Right lung (tissue), 5 donors: ENCODE data around the gene CRLF2. TPM values are rescaled to one million over a fixed set of nuclear protein-coding genes. Genes with fewer than 3 reads are reported as not detected.
A peak's percentile ranks its signal among the peaks of the same experiment; 100 is the strongest.
"Not testable (repeated sequence)": the region's sequence is repeated elsewhere in the genome, so short reads cannot be mapped to it uniquely, and the experiment has no call there.

Experiments used
- DNase-seq, 2 donors: peaks; one replicate each; pipeline ENCODE4 v3.0.0-alpha.2; 2013
- polyA plus RNA-seq, 5 donors: library from polyadenylated mRNA; unstranded; fragments of 120-200 nt; gene quantifications; one replicate each; pipeline versions ENCODE4 v1.2.1 to v1.2.3, GENCODE V29; 2013; ENCODE audit warnings: inconsistent platforms in 1 of 5, low replicate concordance in 1 of 5; ENCODE audit not compliant: insufficient read length in 5 of 5, insufficient read depth in 1 of 5

CRLF2 gene
- polyA plus RNA-seq, 5 donors = 0.06 to 0.13 (median 0.09) TPM; not detected in 2

DNA sequence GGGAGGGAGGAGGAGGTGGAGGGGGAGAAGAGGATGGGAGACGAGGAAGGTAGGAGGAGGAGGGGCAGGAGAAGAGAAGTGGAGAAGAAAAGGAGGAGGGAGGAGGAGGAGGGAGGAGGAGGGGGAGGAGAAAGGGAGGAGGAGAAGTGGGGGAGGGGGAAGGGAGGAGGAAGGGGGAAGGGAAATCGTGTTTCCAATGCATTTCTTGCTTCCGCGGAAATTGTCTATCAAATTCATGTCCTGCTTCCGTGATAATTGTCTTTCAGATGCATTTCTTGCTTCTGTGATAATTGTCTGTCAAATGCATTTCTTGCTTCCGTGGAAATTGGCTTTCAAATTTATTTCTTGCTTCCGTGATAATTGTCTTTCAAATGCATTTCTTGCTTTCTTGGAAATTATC lies 43.3 kb downstream of the CRLF2 start:
- no peak for DNase-seq

DNA sequence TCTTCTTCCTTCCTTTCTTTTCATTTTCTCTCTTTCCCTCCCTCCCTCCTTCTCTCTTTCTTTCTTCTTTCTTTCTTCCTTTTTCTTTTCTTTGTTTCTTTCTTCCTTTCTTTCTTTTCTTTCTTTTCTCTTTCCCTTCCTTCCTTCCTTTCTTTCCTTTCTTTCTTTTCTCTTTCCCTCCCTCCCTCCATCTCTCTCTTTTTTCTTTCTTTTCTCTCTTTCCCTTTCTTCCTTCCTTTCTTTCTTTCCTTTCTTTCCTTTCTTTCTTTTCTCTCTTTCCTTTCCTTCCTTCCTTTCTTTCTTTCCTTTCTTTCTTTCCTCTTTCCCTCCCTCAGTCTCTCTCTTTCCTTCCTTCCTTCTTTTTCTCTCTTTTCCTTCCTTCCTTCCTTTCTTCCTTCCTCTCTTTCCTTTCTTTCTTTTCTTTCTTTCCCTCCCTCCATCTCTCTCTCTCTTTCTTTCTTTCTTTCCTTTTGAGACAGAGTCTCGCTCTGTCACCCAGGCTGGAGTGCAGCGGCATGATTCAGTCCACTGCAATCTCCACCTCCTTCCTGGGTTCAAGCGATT lies 44.4 kb downstream of the CRLF2 start:
- DNase-seq = no peak

DNA sequence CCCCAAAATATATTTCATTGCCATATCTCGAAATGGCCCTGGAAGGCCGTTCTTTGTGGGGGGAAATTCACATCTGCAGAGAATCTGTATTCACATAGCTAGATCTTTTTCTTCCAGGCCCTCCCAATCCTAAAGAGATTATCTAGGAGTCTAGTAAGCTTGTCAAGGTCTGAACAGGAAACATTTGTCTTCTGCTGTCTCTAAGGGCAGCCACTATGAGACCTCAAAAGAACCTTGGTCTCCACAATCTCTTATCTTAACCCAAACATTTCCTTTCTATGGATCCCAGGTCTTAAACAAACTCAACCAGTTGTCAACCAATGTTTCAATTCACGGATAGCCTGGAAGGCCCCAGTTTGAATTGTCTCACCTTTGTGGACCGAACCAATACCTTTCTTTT lies 45.0 kb downstream of the CRLF2 start:
- DNase-seq = no peak

DNA sequence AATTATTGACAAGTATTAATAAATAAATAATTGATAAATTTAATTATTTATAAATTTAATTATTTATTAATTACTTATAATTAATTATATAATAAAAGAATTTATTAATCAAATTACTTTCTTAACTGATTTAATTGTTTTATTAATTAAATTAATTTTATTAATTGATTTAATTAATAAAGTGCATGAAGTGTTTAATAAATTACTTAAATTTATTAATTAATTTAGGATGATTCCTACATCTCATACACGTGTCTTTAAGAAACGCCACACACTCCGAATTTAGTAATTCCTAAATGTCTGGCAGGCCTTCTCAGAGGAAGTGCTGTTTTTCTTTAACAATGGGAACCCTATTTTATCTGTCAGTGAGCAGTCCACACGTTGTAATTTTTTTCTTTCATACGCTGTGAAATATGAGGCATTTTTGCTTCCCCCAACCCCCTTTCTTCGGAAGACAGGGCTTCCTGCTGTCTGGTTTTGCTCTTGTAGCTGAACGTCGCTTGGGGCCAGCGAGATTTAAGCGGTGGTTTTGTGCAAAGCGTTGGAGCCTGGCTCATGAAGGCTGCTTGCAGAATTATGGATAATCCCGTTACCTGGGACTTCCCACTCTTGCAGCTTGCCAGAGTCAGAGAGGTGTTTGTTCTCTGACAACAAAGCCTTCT lies 46.8 kb downstream of the CRLF2 start:
- peak in 1 of 2 donors; percentile 23 for DNase-seq

DNA sequence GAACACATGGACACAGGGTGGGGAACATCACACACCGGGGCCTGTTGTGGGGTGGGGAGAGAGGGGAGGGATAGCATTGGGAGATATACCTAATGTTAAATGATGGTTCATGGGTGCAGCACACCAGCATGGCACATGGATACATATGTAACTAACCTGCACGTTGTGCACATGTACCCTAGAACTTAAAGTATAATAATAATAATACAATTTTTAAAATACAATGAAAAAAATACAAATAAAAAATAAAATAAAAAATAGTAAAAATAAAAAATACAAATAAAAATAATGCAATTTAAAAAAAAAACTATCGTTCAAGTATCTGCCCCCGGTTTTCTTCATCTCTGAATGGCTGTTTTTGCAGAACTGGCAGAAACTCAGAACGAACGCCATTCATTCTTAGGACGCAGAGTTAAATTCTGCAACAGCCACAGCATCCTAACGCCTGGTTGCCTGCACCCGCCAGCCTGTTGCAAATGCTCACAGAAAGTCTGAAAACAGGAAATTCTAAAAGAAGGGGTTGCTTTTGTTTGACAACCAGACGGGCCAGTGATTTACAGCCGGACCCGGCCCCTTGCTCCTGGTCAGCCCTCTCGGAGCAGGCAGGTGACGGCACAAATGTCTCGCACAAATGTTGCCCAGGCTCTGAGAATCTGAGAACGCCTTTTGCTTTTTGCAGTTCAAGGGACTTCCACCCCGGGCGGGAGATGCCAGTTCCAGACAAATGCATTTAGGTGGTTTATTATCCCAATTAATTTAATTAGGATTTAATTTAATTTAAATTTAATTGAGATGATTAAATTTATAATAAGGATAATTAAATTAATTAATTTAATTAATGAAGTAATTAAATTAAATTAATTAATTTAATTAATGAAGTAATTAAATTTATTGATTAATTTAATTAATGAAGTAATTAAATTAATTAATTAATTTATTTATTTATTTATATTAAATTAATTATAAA lies 47.8 kb downstream of the CRLF2 start:
- peak in 1 of 2 donors; percentile 15 for DNase-seq

DNA sequence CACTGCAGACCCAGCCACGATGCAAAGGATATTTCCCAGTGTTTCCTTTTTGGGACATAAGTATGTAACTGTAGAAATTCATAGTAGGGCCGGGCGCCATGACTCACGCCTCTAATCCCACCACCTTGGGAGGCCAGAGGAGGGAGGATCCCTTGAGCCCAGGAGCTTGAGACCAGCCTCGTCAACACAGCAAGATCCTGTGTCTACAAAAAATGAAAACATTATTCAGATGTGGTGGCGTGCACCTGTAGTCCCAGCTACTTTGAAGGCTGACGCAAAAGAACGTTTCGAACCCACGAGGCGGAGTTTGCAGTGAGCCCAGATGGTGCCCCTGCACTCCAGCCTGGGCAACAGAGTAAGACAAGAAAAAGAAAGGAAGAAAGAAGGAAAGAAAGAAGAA lies 49.2 kb downstream of the CRLF2 start:
- no peak for DNase-seq

DNA sequence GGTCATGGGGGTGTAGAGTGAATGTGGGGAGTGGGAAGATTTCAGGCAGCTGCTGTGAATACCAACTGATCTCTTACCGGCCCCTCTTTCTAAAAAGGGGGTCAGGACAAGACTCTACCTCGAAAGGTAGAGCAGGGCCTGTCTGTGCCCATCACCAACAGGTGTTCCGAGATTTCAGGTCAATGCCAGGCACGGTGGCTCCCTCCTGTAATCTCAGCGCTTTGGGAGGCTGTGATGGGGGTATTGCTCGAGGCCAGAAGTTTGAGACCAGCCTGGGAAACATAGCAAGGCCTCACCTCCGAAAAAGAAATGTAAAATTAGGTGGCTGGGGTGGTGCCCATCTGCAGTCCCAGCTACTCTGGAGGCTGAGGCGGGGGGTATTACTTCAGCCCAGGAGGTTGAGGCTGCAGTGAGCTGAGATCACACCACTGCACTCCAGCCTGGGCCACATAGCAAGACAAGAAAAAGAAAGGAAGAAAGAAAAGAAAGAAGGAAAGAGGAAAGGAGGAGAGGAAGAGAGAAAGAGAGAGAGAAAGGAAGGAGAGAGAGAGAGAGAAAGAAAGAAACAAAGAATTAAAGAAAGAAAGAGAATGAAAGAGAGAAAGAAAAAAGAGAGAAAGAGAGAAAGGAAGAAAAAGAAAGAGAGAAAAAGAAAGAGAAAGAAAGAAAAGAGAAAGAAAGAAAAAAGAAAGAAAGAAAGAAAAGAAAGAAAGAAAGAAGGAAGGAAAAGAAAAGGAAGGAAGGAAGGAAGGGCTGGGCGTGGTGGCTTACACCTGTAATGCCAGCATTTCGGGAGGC lies 50.1 kb downstream of the CRLF2 start:
- DNase-seq = no peak

DNA sequence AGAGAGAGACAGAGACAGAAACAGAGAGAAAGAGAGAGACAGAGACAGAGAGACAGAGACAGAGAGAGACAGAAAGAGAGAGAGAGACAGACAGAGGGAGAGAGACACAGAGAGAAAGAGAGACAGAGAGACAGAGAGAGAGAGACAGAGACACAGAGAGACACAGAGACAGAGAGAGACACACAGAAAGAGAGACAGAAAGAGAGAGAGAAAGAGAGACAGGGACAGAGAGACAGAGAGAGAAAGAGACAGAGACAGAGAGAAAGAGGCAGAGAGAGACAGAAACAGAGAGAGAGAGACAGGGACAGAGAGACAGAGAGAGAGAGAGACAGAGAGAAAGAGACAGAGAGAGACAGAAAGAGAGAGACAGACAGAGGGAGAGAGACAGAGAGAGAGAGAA lies 52.9 kb downstream of the CRLF2 start:
- no peak for DNase-seq

DNA sequence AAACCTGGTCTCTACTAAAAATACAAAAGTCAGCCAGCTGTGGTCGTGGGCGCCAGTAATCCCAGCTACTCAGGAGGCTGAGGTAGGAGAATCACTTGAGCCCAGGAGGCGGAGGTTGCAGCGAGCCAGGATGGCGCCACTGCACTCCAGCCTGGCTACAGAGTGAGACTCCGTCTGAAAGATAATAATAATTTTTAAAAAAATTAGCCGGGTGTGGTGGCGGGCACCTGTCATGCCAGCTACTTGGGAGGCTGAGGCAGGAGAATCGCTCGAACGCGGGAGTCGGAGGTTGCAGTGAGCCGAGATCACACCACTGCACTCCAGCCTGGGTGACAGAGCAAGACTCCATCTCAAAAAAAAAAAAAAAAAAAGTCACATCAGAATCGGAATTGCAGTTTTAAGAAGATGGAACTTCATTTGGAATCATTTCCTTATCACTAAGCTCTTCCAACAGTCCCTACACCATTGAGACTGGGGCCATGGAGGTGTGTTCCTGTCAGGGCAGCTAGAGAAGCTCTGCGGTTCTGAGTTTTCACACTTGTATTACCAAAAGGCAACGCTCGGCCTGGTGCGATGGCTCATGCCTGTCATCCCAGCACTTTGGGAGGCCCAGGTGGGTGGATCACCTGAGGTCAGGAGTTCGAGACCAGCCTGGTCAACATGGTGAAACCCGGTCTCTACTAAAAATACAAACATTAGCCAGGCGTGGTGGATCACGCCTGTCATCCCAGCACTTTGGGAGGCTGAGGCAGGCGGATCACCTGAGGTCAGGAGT lies 55.6 kb downstream of the CRLF2 start:
- not testable (repeated sequence) for DNase-seq

DNA sequence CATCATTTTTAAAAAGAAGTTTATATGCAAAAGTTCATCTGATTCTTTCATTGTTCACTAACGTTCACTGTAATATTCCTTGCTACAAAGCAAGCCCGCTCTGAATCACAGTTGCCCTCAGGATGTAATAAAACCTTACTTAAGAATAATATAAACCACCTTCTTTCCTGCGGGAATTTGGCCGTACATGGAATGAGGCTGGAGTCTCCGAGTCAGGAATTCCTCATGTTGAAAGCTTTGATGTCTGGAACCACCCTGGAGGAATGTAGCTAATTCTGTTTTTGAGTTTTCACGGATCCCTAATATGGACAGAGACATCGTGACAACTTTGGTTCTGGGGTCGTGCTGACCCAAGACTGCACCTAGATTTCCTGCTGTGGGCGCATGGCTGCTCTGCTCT lies 58.5 kb downstream of the CRLF2 start:
- no peak for DNase-seq

DNA sequence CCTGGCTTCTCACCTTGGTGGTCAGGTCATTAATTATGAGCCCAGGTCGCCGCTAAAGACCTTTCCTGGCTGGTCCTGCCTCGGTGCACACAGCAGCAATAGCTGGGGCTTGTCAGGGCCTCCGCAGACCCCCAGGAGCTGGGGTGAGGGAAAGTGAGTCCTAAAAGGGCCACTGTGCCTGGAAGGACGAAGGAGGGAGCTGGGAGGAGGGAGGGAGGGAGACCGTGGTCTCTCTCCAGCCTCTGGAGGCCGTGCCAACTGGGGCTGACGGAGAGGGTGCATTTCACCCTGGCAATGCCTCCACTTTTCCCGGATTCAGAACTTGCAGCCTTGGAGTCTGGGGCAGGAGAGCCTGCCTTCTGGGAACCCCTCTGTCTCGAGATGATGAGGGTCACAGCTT lies 60.4 kb downstream of the CRLF2 start:
- no peak for DNase-seq

DNA sequence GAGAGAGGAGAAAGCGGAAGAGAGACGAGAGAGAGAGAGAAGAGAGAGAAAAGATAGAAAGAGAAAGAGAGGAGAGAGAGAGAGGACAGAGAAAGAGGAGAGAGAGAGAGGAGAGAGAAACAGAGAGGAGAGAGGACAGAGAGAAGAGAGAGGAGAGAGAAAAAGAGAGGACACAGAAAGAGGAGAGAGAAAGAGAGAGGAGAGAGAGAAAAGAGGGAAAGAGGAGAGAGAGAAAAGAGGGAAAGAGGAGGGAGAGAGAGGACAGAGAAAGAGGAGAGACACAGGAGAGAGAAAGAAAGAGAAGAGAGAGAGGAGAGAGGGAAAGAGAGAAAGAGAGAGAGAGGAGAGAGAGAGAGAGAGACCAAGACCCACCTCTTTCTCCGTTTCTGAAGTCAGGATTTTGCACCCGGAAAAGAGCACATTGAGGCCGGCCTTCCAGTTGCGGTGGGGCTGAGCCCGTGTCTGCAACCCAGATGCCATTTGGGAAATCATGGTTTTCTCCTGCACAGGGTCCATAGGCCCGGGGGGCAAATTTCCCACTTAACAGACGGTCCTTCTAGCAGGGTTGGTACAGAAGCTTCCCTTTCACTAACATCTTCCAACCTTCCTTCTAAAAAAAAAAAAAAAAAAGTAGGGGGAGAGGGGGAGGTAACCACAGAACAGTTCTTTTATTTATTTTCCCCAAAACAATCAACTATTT lies 60.9 kb downstream of the CRLF2 start:
- no peak for DNase-seq

DNA sequence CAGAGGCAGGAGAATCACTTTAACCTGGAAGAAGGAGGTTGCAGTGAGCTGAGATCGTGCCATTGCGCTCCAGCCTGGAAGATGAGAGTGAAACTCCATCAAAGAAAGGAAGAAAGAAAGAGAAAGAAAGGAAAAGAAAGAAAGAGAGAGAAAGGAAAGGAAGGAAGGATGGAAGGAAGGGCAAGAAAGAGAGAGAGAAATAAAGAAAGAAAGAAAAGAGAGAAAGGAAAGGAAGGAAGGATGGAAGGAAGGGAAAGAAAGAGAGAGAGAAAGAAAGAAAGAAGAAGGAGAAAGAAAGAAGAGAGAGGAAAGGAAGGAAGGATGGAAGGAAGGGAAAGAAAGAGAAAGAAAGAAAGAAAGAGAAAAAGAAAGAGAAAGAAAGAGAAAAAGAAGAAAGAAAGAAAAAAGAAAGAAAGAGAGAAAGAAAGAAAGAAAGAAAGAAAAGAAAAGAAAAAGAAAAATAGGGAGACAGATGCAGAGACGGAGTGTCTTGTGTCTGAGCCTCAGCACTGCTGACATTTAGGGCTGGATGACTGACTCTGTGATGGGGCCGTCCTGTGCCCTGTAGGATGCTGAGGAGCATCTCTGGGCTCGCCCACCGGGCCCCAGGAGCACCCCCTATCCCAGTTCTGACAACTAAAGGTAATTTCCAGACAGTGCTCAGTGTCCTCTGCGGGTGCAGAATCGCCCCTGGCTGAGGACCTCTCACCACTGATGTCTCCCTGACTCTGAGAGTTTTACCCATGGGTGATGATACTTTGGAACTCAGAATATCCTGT lies 61.7 kb downstream of the CRLF2 start:
- no peak for DNase-seq

DNA sequence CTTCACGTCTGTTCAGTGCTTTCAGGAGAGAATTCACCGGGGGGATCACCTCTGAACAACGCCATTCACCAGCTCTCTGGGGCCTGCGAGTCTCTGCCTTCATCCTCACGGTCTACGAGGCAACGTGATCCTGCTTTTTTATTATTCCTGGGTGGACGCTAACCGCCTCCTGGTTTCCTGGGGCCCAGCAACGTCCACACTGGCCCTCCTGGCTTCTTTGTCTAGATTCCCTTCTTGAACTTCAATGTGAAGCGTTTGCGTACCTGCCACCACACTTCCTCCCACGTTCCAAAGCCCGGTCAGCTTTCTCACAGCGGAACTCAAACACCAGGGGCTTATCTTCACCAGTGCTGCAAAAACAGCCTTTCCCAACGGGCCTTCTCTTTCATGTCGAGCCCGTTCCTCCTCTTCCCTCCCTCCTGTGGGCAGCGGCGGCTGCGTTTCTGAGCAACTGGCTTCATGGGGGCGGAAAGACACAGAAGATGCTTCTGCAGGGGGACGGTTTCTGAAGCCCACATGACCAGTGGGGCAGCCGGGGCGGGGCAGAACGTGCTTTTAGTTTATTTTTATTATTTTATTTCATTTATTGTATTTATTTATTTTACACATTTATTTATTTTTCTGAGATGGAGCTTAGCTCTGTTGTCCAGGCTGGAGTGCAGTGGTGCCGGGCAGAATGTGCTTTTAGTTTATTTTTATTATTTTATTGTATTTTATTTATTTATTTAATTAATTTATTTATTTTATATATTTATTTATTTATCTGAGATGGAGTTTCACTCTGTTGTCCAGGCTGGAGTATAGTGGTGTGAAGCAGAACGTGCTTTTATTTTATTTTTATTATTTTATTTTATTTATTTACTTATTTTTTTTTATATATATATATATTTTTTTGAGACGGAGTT lies 64.6 kb downstream of the CRLF2 start:
- DNase-seq = no peak

DNA sequence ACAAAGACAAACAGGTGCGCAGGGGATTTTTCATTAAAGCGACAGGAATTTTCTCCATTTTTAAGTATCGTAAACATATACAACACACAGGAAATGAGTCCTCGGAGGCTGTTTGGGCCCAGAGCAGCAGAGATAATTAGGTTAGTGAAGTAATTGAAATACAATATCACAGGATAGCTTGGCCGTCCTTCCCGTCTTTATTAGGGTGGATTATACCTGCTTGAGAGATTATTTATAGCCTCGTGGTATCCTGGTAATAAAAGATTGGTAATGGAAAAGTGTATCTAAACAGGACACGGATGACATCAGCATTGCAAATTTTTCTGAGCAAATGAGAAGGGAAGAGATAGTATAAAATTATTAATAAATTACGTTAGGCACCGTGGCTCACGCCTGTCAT lies 68.2 kb downstream of the CRLF2 start:
- DNase-seq = no peak
